ENCODE data around the gene CTDSP2.
"Not testable (repeated sequence)": the region's sequence is repeated elsewhere in the genome, so short reads cannot be mapped to it uniquely, and the experiment has no call there.

The CTDSP2 gene

GRCh38 chr12:57846577-57847319, at the start of gene CTDSP2:
CTDSP2 (minus strand) TSS chr12:57846729; CDS start chr12:57846435, 294 bp downstream.
- peak; percentile 99 for DNase-seq (ENCODE audit: low spot score)

- DNase-seq (ENCODE audit: low spot score) = no peak
Measured at GRCh38 chr12:57896115-57896433, 49.5 kb upstream of the CTDSP2 start.

DNA sequence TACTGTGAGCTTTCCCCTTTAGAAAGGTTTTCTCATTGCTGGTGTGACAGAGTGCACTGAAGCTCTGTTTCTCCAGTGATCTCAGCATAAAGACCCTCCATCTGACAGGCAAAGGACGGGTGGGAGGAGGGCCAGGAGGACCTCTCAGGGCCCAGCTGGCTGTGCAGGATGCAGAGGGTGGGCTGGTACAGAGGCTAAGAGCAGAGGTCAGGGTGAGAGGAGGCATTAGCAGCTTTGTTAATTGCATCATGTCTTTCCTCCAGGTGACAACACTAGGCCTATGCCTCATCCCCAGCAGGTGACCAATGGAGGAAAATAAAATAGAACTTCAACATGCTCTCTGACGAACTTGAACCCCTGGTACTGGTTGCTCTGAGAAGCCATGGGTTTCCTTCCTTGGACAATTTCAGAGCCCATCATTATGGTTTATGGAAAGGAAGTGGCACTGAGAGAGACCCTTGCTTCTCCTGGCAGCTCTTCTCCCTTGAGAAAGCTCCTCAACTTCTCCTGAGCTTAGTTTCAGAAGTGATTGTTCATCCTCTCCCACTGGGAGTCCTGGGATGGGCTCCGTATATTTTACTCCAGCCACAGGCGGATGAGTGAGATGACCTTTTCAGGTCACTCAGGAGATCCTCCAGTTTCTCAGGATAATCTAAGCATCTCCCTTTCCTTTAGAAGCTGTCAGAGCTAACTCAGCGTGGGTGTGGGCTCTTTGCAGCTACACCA, 49.0 kb upstream of the CTDSP2 start:
- DNase-seq (ENCODE audit: low spot score) = no peak

DNA sequence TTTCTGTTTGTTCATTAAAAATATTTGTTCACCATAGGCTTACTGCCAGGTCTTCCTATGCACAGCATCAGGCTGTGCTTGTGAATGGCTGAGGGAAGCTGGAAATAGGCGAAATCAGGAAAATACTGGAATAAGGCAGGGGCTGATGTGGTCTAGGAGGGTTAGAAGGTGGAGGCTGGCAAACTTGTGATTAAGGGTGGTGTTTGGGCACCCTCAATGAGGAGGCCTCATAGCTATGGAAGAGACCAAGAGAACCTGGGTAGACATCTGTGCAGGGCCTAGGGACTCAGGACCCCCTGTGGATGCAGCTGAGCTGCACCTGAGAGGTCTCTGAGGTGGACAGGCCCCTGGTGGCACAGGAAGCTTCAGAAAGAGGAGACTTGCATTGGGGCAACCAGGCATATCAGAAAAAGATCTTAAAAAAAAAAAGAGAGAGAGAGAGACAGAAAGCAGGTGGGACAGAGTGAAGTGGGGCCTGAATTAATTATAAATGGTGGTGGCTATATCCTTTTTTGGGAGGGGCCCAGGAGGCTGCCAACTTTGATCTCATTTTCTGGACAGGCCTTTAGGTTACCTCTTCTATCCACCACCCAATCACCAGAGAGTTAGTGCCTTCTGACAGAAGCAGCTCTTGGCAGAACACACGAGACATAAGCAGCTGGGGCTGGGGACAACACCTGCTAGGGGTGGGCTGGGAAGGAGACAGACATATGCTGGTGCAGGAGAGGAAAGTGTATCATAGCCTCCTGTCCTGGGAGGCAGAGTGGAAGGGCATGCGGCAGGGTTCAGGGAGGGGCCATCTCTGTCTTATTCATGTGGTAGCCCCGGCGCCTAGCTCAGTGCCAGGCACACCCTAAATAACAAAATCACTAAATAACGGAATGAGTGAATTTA, 48.1 kb upstream of the CTDSP2 start:
- no peak for DNase-seq (ENCODE audit: low spot score)

GRCh38 chr12:57893431-57894353, 47.2 kb upstream of the CTDSP2 start:
- DNase-seq (ENCODE audit: low spot score) = peak; percentile 65

GRCh38 chr12:57892232-57892972, 45.9 kb upstream of the CTDSP2 start:
- DNase-seq (ENCODE audit: low spot score) = no peak

- no peak for DNase-seq (ENCODE audit: low spot score)
Measured at GRCh38 chr12:57891542-57892228, 45.2 kb upstream of the CTDSP2 start.

DNA sequence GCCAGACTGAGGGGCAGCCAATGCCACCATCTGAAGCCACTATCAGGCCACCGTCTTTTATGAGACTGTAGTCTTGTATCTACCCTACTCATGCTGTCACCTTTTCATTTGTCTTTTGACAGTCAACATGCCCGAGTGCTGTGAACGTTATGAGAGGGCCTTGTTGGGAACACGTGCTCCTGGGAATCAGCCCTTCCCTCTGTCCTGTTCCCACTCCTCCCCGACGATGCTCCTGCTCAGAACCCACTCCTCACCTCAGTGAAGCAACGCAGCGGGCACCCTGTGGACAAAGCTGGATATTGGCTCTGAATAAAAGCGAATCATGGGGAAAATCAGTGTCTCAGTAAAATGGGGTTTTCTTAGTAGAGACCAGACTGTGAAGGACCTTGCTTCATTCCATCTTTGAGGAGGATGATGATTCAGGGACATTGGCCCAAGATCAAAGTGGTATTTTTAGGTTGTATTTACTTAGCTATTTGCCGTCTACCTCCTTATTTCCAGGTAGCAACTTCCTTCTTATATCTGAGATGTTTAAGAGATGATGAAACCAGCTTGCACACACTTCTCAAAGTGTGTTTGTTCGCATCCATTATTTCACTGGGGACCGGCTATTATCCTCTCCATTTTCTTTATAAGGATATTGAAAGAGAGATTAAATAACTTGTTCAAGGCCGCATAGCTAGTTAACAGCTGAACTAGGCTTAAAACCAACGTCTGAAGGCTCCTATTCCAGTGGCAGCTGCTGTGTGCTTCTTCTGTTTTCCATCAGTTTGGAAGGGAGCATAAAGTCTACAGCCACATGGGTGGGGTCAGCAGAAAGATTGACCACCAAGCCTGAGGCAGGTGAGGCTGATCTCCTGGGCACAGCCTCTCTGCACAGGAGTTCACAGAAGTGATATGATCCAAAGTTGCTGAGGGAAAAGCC, 43.9 kb upstream of the CTDSP2 start:
- DNase-seq (ENCODE audit: low spot score) = no peak

DNA sequence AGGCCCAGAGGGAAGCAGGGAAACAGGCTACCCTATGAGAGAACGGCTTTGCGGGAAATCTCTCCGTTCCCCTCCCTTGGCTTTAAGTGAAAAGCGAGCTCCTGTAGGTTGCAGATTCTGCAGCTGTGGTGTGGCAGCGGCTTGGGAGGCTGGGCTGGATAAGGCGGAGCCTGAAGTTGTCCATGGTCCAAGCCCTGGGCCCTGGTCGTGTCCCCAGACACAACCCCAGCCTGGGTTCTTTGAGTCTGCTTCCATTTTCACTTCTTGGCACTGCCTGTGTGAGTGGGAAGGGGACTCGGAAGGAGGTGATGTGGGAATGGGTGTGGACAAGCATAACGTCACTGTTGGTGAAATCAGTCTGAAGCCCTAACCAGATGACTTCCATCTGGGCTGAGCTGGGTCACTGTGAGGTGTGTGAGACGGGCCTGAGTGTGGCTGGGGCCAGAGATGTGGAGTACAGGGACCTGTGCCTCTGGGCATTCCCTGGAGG, 43.0 kb upstream of the CTDSP2 start:
- DNase-seq (ENCODE audit: low spot score) = no peak

DNA sequence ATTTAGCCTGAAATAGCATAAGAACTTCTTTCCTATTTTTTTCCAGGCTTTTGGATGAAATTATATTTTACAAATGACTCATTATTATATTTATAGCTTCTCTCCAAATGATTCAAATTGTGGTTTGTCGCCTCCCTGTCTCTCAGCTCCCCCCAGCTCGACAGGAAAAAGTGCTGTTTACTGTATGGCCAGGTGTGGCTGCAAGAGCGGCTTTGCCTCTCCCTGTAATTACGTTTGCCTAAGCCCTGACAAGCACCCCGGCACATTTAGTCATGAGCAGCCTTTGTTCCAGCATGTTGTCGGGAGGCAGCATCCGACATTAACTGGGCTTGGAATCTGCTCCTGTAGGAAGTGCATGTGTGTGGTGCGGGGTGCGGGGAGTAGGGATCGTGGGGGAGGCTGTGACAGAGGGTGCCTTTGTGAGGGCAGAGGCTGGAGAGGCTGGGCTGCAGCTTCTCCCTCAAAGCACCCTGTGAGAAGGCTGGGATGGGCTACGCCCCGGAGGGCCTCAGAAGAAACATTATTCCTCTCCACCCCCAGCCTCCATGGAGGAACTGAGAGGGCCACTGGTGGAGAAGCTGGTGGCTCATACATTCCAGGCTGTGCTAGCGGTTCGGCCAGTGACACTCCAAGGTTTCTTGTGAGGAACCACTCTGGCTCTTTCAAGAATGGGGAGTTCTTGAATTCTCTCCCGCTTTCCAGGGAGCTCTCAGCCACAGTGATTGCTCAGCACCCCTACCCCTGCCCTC, 42.1 kb upstream of the CTDSP2 start:
- DNase-seq (ENCODE audit: low spot score) = no peak

- peak; percentile 42 for DNase-seq (ENCODE audit: low spot score)
Measured at GRCh38 chr12:57887631-57888408, 41.3 kb upstream of the CTDSP2 start.

GRCh38 chr12:57886964-57887363, 40.4 kb upstream of the CTDSP2 start:
- DNase-seq (ENCODE audit: low spot score) = not testable (repeated sequence)

- no peak for DNase-seq (ENCODE audit: low spot score)
Measured at GRCh38 chr12:57886542-57886941, 40.0 kb upstream of the CTDSP2 start.

DNA sequence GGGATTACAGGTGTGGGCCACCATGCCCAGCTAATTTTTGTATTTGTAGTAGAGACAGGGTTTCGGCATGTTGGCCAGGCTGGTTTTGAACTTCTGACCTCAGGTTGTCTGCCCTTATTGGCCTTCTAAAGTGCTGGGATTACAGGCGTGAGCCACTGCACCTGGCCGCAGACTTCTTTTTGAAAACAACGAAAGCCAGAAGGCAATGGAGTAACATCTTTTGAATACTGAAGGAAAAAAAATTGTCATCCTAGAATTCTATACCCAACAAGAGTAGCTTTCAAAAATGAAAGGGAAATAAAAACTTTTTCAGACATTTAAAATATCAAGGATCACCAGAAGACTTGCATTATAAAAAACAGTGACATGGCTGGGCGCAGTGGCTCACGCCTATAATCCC, 38.7 kb upstream of the CTDSP2 start:
- no peak for DNase-seq (ENCODE audit: low spot score)

- no peak for DNase-seq (ENCODE audit: low spot score)
Measured at GRCh38 chr12:57883700-57884099, 37.2 kb upstream of the CTDSP2 start.

DNA sequence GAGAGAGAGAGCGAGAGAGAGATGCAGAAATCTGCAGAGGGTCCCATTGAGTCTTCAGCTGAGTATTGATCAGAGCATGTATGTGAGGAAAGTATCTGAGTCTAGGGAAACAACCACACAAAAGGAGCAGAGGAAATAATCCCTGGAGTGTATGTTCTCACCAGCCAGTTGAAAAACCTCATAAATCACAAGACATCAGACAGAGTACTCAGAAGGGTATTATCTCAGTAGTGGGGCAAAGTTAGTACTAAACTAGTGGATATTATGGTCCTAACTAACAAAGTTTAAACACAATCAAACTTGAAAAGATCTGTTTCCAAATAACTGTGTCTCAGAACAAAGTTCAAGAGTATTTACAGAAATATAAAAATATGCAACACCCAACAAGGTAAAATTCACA, 36.5 kb upstream of the CTDSP2 start:
- DNase-seq (ENCODE audit: low spot score) = no peak

DNA sequence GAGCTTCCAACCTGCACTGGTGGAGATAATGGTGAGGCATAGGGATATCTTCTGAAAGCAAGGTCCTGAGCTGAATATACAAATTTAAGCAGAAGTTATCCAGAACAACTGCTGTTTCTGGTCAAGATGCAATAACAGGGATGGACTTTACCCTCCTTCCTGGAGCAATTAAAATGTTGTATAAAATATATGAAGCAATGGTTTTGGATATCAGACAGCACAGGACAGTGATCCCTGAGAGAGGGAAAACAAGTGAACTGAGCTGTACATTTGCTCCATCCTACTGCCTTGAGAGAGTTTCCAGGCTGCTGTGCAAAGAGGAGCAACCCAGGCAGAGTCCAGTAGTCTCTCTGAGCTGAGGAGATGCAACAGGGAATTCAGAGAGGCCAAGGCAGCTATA, 36.0 kb upstream of the CTDSP2 start:
- no peak for DNase-seq (ENCODE audit: low spot score)

All from HuH-7 (cell line).